ENCODE data around the gene CRTC2. TPM values are rescaled to one million over a fixed set of nuclear protein-coding genes. Genes with fewer than 3 reads are reported as not detected.

CRTC2 gene
- total RNA-seq, 1 donor from 2014 or later = 41.9 TPM

DNA sequence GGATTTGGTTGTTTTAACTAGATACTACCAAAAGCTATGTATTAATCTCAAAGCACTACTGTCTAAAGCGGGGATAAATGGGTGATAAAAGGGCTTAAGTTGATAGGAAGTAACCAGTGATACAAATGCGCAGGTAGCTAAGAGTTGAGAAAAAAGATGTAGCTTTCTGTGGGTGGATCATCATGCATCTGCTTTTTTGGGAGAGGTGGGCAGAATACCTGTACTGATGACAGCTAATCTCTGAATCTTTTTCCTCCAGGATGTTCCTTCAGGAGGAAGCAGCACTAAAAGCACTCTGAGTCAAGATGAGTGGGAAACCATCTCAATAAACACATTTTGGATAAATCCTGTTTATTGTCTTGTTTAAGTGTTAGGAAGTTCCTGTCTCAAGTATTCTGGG is 33.4 kb upstream of the CRTC2 start:
- DNase-seq (ENCODE audit: low spot score, unreplicated experiment) = no peak
- Mint-ChIP-seq H3K27me3 (no peaks in the 10 kb centered on the region), H3K4me3 (ENCODE audit: low read depth) (peak overlapping the region; percentile 96), H3K4me1 (ENCODE audit: low read depth) (peaks cover 18% of the 10 kb centered on the region), H3K27ac (peak overlapping the region; percentile 99), H3K9me3 (ENCODE audit: low read depth) (peaks cover 4% of the 10 kb centered on the region), H3K36me3 (ENCODE audit: insufficient read depth) (peaks cover 27% of the 10 kb centered on the region)
- TF ChIP-seq, protein P1, sequence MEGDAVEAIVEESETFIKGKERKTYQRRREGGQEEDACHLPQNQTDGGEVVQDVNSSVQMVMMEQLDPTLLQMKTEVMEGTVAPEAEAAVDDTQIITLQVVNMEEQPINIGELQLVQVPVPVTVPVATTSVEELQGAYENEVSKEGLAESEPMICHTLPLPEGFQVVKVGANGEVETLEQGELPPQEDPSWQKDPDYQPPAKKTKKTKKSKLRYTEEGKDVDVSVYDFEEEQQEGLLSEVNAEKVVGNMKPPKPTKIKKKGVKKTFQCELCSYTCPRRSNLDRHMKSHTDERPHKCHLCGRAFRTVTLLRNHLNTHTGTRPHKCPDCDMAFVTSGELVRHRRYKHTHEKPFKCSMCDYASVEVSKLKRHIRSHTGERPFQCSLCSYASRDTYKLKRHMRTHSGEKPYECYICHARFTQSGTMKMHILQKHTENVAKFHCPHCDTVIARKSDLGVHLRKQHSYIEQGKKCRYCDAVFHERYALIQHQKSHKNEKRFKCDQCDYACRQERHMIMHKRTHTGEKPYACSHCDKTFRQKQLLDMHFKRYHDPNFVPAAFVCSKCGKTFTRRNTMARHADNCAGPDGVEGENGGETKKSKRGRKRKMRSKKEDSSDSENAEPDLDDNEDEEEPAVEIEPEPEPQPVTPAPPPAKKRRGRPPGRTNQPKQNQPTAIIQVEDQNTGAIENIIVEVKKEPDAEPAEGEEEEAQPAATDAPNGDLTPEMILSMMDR (IDR thresholded peaks at IDR 0.05; ENCODE audit: unreplicated experiment) = no peak

DNA sequence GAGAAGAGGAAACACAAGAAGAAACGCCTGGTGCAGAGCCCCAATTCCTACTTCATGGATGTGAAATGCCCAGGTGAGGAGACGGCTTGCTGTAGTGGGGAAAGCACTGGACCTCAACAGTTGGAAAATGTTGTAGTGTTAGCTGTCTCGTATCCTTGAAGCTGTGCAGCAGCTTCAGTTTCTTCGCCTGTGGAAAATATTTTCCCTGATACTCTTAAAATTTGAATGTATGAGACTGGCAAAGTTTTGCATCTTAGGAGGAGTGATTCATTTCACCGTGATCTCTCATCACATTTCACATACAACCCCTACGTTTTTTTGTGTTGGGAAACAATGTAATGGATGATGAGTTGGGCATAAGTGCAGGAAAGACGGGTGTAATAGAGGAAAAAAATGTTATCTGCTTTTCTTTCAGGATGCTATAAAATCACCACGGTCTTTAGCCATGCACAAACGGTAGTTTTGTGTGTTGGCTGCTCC is 32.8 kb upstream of the CRTC2 start:
- TF ChIP-seq, protein P1 (IDR thresholded peaks at IDR 0.05; ENCODE audit: unreplicated experiment) = no peak
- H3K27me3 Mint-ChIP-seq = no peaks in the 10 kb centered on the region
- H3K36me3 Mint-ChIP-seq (ENCODE audit: insufficient read depth) = peaks cover 27% of the 10 kb centered on the region
- H3K4me1 Mint-ChIP-seq (ENCODE audit: low read depth) = peaks cover 23% of the 10 kb centered on the region
- peaks cover 4% of the 10 kb centered on the region for H3K9me3 Mint-ChIP-seq (ENCODE audit: low read depth)
- H3K4me3 Mint-ChIP-seq (ENCODE audit: low read depth) = peak overlapping the region; percentile 96
- H3K27ac Mint-ChIP-seq = peak overlapping the region; percentile 99
- DNase-seq (ENCODE audit: low spot score, unreplicated experiment) = no peak

DNA sequence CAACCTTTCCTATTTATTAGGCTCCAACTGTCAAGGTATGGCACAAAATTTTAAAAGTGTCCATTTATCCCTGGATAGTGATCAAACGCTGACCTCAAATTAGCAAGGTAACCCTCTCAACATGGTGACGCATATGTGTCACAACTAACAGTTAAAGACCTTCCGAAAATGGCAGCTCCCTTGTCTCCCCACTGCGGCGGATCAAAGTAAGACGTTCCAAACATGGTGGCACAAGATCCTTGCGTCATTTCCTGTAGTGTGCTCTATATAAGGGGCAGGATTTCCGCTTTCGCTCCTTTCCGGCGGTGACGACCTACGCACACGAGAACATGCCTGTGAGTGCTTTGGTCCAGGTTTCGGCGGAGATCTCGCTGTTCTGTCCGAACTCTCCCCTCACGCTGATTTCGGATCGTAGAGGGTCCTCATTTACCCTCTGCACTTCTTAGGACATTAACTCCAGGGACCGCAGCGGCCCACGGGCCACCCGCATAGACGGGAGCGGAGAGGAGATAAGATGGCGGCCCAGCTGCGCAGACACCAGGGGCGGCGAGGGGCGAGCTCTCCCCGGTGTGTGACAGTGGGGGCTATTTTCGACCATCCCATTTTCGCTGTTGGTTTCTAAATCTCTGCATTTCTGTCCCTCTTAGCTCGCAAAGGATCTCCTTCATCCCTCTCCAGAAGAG is 32.2 kb upstream of the CRTC2 start, which contains the start of gene RPS27:
Gene RPS27 (plus strand): TSS at position 295 of the 683 bp plus-strand sequence. CDS start 35 bp downstream, at position 330.
- DNase-seq (ENCODE audit: low spot score, unreplicated experiment) = peak; percentile 77
- Mint-ChIP-seq H3K27ac (peak within 1 kb of the TSS; percentile 99), H3K9me3 (ENCODE audit: low read depth) (peaks cover 2% of the 10 kb centered on the region), H3K36me3 (ENCODE audit: insufficient read depth) (peaks cover 24% of the 10 kb centered on the region), H3K4me3 (ENCODE audit: low read depth) (peak within 1 kb of the TSS; percentile 96), H3K4me1 (ENCODE audit: low read depth) (peaks cover 26% of the 10 kb centered on the region), H3K27me3 (no peaks in the 10 kb centered on the region)
- TF ChIP-seq, protein P1 (IDR thresholded peaks at IDR 0.05; ENCODE audit: unreplicated experiment) = no peak

DNA sequence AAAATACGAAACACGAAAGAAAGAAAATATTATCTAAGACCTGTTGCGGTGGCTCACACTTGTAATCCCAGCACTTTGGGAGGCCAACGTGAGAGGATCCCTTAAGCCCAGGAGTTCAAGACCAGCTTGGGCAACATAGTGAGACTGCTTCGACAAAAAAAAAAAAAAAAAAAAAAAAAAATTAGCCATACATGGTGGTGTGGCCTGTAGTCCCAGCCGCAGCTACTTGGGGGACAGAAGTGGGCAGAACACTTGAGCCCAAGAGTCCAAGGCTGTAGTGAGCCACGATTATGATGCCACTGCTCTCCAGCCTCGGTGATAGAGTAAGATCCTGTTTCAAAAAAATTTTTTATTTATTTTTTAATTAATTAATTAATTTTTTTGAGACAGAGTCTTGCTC is 29.2 kb upstream of the CRTC2 start:
- Mint-ChIP-seq H3K36me3 (ENCODE audit: insufficient read depth) (peaks cover 20% of the 10 kb centered on the region), H3K9me3 (ENCODE audit: low read depth) (no peaks in the 10 kb centered on the region), H3K4me3 (ENCODE audit: low read depth) (no peak overlapping the region), H3K27ac (peak overlapping the region; percentile 46), H3K27me3 (no peaks in the 10 kb centered on the region), H3K4me1 (ENCODE audit: low read depth) (peaks cover 33% of the 10 kb centered on the region)
- no peak for DNase-seq (ENCODE audit: low spot score, unreplicated experiment)
- TF ChIP-seq, protein P1 (IDR thresholded peaks at IDR 0.05; ENCODE audit: unreplicated experiment) = no peak

DNA sequence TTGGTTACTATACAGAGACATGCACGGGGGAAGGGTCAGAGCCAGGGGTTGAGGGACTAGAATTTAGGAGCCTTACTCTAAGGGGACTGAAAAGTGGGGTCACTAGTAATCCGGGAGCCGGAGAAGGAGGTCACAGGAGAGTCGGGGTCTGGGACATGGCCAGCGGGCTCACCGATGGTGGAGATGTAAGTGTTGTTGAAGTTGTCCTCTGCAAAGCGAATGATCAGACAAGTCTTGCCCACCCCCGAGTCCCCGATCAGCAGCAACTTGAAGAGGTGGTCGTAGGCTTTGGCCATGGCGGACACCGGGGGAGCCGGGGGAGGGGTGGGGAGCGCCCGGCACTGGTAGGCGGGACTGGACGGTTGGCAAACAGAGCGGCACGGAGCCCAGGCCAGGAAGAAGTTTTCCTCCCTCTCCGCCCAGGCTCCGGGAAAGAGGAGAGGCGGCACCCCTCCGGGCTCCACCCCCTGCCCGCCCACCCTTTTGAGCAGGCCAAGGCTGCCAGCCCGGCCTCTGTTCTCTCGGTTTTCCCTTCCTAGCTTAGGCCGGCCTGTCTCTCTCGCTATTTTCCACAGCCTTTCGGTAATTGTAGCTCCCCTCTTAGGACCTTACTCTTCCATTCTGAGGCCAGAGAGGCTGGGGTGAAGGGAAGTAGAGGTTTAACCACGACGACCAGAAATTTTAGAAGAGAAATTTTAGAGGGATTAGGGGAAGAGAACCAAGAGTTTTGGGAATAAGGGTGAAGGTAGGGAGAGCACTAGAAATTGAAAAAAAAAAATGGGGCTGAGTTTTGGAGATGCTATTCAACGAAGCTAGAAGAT is 27.7 kb upstream of the CRTC2 start, which contains the start of gene RAB13:
Gene RAB13 (minus strand): TSS at position 399 of the 821 bp plus-strand sequence. CDS start 103 bp downstream, at position 296.
- H3K4me1 Mint-ChIP-seq (ENCODE audit: low read depth) = peaks cover 22% of the 10 kb centered on the region
- peak within 1 kb of the TSS; percentile 95 for H3K4me3 Mint-ChIP-seq (ENCODE audit: low read depth)
- peak; percentile 65 for DNase-seq (ENCODE audit: low spot score, unreplicated experiment)
- H3K9me3 Mint-ChIP-seq (ENCODE audit: low read depth) = no peaks in the 10 kb centered on the region
- H3K36me3 Mint-ChIP-seq (ENCODE audit: insufficient read depth) = peaks cover 9% of the 10 kb centered on the region
- peak within 1 kb of the TSS; percentile 95 for H3K27ac Mint-ChIP-seq
- no peaks in the 10 kb centered on the region for H3K27me3 Mint-ChIP-seq
- TF ChIP-seq, protein P1 (IDR thresholded peaks at IDR 0.05; ENCODE audit: unreplicated experiment) = no peak
